ENCODE data around the gene KLK8.

- TF ChIP-seq CTCF (IDR thresholded peaks at IDR 0.05; ENCODE audit: insufficient read depth, low read length, poor library complexity, severe bottlenecking) (no peak), EZH2phosphoT487 (conservative IDR thresholded peaks at IDR 0.05; ENCODE audit: low read length) (no peak)
These were observed at the start of gene KLK8 for GRCh38 chr19:51001515-51001914.

Measured in SU-DHL-6 (cell line).